HG02763 (cell line): Measurements from ENCODE around the gene KANK4.

Source experiments
- ATAC-seq: cut with Tn5 transposase; IDR thresholded peaks from one replicate; pipeline ENCODE4 v1.9.1; 2021; ENCODE audit warnings: mild to moderate bottlenecking, moderate library complexity; ENCODE audit not compliant: unreplicated experiment

The KANK4 gene

DNA sequence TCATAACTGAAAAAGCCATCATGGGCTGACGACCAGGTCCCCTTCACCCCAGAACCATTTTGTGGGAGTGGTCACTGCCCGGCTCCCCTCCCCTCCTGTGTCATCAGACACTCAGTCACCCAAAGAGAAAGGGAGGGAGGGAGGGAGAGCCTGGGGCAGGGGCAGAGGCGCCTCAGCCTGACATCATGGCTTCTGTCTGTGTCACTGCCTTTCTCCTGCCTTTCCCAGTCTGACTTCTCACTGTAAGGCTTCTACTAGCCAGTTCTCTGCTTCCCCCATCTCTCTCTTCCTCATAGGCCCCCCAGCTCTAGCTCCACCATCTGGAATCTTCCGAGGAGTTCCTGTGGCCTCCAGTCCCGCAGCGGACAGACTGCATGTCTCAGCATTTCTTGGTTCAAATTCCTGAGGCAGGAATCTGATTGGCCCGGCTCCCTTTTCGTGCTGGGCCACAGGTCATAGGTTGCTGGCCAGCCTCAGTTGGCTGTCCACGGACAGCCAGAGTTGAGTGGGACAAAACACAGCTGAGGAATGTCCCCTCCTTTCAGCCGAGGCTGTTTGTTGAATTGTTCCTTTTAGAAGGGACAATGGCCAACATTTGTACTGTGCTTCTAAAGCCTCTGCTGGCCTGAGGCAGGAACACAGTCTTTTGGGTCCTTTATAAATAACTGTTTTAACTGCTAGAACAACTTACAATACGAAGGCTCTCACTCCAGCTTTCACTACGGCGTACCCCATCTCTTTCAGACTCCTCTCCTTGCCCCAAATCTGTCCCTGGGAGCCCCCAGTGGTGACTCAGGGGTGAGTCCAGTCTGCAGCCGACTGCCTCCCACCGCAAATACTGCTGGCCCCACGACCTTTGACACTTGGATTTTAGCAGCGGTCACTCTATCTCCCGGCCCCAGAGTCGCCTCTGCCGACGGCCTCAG lies 18.7 kb upstream of the KANK4 start:
- no peak for ATAC-seq

DNA sequence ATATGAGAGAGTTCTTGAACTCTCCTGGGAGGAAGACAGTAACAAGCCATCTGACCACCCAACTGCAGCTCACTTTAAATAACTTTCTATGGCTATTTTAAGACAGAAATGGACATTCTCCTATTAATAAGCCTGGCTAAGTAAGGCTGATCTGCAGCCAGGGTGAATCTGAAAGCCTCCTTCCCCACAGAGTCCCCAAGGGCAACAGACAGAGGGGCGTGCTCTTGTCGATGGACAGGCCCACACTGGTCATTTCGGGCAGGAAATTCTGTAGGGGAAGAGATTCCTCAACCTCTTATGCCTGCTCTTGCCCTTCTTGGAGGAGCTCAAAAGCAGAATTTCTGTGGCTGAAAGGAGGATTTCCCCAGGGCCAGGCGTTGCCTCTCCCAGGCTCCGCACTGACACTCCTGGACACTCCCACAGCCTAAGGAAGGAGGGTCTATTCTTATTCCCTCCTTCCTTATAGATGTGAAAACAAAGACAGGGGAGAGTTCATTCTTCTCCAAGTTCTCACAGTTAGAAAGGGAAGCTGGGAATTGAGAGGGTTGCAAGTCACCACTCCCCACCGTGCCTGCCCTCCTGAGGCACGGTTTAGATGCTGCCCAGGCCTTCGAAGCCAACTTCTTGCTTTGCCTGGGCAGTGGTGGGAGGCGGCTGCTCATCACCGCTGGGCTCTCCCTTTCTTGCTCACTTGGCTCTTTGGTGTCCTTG lies 17.9 kb upstream of the KANK4 start:
- ATAC-seq: no peak

DNA sequence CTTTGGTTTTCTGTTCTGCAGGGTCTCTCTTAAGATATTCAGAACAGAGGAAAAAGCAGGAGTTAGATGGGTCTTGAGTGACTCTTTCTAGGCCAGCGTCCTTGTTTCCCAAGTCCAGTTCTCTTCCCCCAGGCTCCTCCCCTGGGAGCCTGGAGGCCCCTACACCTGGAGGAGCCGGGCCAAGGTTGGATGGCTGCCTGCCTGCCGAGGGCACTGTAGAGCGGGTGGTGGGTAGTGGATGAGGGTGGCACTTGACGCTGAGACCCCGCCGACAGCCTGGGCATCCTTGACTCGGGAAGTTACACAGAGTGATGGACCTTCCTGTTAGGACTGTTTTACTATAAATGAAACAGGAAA lies 17.4 kb upstream of the KANK4 start:
- no peak for ATAC-seq

DNA sequence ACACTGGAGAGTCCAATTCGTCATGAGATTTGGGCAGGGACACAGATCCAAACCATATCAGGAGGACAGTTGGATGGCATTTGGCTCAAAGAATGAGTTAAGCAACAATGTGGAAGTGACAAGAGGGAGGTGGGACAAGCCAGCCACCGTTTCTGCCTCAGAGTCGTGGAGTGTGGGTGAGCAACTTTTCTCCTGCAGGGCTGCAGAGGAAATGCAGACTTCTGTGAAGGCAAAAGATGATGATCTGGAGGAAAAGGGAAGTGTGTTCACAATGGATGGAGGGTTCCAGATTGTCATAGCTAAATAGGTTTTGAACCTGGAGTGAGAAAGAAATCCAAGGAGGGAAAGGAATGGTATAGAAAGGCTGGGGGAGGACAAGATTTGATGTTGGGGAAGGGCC lies 16.4 kb upstream of the KANK4 start:
- no peak for ATAC-seq

DNA sequence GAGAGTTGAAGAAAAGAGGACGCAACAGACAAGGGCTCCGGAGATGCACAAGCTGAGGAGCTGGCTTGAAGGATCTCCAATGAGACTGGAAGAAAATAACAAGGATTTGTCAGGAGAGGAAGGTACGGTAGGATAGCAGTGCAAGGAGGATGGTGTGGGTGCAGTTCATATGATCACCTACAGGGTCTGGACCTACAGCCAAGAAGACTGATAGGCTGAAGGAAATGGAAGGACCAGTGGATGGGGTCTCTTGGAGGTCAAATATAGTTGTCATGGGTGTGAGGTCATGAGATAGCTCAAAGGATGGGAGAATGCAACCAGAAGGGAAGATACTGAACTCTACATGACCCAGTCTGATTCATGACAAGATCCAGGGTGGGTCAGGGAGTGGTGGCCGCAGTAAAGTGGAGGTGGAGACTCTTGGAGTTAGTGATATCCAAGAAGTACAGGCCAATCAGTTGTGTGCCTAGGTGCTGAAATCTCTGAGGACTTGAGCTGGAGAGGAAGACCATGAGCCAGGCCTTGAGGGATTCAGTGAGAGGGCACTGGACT lies 15.3 kb upstream of the KANK4 start:
- ATAC-seq: no peak

DNA sequence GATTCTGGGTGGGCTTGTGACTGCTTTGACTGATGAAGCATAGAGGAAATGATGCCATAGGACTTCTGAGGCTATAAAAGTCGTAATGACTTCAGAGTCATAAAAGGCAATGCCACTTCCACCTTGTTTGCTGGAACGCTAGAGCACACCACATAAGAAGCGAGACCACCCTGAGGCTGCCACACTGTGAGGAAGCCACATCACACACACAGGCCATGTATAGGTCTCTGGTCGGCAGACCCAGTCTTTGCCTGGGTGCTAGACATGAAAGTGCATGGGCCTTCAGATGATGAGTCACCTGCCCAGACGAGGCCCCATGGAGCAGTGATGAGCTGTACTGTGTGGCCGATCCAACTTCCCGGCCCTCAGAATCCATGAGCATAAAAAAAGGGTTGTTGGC lies 14.2 kb upstream of the KANK4 start:
- no peak for ATAC-seq

DNA sequence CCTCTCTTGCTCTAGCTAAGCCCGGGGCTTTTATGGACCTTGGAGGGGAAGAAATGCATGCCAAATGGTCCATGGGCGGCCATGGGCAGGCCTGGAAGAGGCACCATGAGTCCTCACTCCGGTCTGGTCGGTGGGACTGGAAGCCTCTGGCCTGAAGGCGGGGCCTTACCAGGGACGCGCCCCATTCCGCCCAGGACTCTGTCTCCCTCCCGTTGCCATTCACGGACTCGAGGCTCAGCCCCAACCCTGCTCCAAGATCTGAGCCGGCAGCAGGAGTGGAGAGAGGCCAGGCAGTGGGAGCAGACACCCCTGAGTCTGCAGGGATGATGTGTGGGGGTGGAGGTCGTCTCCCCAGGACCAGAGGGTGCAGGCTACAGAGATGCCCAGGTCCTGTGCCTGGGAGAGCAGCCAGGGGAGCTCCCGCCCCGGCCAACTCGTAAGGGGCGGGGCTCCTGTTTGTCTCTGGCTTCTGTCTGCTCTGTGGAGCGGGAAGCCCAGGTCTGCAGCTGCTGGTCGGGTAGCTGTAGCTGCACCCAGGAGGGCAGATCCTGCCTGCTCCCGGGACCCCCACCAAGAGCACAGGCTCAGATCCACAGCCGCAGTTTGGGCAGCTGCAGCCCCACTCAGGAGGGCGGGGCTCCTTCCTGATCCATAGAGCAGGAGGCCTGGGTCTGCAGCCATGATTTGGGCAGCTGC lies 8.3 kb upstream of the KANK4 start:
- no peak for ATAC-seq

DNA sequence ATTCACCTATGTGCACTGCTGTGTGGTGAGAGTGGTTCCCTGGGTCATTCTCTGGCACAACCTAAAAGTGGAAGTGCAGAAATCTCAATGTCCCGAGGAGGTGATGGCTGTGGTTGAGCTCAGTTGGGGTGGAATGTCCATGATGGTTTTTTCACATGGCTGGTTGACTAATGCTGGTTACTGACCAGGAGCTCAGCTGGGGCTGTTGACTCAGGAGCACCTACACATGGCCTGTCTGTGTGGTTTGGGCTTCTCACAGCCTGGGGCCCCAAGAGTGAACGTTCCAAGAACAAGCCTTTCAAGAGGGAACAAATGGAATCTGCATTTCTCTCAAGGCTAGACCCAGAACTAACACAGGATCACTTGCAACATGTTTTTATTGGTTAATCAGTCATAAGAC lies 6.4 kb upstream of the KANK4 start:
- no peak for ATAC-seq

DNA sequence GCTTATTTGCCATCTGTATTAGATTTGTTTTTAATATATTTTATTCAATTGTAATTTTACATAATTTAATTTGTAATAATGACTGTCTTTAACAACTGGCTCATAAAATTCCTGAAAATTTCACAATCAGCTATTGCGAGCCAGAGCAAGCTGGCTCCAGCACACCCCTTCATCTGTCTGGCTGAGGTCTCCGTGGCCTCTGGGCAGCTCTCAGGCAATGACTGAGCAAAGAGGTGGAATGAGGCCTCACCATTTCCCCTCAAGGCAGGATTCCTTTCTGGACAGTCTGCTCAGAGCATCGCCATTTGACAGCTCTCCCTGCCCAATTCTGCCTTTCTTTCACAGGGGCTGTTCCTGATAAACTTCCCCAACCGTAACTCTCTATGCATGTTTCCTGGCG lies 5.8 kb upstream of the KANK4 start:
- no peak for ATAC-seq

DNA sequence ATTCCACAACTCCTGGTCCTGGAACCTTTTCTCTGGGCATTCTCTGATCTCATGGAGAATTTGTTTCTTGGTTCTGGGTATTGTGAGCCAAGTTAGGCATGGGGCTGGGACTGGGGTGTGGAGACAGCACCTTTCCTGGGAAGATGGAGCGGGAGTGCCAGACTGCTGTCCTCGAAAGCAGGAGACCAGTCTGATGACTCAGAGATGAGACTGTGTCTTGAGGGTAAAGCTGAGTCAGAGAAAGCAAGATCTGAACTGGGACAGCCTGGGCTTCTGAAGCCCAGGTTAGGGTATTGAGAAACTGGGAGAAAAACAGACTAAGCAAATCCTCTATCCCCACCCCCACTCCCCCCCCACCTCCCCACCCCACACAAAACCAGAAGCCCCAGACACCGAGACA lies 2.2 kb upstream of the KANK4 start:
- no peak for ATAC-seq

DNA sequence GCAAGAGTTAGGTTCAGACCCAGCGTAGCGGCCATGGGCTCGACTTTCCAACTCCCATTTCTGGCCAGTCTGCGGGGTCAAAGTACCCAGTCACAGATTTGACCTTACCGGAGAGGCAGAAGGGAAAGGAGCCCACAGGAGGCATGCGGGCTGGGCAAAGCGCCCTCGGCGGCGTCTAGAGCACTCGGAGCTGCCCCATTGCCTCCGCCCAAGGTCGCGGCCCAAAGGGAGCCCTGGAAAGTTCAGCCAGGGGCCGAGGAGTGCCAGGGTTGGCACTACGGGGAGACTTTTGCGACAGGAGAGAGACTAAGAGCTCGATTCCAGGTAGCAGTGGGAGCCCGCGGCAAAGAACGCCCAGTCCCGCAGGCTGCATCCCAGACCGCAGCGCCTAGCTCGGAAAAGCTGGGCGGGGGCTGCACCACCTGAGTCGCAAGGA lies 896 bp downstream of the KANK4 start:
- no peak for ATAC-seq

DNA sequence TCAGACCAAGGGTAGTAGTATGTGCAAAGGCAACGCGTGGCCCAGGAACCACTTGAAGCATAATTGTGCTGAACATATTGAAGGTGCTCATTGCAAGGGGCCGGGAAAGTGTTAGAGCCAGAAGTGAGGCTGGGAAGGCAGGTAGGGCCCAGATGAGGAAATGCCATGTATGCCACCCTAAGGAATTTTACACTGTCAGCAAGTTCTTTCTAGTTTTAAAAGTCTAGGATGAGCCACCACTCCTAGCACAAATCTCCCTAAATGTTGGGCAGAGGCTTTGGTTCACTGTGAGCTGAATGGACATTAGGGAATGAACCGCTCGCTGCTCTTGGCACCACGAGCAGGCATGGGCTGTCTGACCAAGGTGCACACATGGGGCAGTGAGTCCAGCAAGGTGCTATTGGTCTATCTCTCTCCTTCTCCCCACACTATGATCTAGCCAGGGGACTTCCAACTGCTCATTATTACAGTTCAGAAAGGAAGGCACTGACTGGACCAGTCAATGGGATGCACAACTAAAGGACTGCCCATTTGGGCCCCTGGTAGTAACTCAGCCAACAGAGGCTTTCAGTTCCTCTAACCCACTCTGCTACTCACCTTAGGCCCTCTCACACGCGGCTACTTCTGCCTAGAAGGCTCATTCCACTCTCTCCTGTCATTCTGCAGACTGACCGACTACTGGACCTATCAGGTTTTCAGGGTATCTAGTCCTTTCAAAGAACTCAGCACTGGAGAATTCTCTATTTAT lies 2.0 kb downstream of the KANK4 start:
- ATAC-seq: no peak

DNA sequence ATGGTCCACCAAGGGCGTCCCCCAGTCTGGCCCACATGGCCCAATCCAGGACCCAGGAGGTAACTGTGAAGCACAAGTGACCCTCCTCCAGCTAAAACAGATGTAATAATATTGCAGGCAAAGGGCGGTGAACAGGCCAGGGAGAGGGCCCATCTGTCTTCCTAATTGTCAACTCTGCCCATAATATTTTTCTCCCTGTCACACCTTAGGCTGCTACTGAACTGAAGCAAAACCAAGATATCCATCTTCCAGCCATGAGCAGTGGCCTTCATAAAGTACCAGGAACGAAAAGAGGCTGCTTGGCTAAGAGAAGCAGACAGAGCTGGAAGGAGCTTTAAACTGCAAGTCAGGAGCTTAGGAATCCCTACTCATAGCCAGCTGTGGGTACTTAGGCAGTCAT lies 3.1 kb downstream of the KANK4 start:
- ATAC-seq: no peak

DNA sequence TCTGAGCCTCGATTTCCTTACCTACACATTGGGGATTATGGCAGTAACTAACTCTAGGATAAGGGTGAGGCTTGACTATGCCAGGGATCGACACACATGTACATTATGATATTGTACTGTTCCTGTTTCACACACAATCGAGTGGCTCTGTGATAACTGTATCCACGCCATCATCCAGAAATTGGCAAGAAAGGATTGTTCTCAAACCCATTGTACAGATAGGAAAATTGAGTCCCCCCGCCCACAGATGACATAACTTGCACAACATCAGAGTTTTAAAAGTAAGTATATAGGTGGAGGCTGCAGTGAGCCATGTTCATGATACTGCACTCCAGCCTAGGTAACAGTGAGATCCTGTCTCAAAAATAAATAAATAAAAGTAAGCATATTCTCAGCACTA lies 3.8 kb downstream of the KANK4 start:
- ATAC-seq: no peak

DNA sequence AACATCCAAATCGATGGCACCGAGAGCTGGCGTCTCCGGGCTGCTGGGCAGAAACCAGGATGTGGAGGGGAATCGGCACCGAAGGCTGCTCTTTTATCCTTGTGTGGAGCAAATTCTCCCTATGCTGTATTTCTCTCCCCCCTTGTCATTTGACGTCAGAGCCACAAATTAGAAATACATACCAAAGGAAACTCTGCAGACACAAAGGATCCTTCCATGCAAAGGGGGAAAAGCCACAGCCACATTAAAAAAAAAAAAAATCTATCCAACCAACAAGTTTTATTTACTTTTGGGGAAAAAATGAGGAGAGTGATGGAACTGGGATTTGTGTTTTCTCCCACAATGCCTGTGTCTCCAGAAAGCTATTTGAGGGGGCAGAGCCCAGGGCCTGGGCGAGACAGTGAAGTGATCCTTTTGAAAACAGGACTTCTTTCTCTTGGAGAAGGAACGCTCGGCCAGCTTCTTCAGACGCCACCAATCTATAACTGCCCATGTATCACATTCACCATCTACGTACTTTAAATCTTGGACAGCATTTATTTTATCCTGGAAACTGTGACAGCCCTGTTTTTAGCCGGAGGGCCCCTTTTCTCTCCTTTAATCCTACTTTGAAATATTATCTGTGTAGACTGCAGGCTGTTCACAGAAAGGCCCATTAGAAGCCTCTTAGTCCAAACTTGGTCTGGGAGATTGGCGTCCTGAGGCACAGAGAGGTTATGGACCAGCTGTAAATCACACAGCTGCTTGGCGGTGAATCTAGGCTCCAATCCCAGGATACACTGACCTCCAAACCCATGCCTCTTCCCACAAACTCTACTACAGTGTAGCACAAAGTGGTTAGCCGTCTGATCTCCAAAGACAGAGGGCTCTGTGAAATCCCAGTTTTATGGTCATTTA lies 4.5 kb downstream of the KANK4 start:
- no peak for ATAC-seq

DNA sequence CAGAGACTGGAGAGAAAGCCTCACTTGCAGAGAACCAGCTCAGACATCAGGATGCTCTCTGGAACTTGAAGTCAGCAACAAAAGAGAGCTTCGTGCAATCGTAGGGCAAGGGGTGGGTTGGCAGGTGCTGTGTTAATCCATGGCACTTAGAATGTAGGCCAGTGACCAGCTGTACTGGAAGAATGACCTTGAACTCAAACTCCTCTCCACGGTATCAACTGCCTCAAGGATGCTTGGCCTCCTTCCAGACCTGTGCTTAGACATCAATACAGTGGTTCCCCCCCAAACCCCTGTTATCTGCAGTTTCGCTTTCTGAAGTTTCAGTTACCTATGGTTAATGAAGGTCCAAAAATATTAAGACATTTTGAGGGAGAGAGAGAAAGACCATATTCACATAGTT lies 6.5 kb downstream of the KANK4 start:
- ATAC-seq: no peak

DNA sequence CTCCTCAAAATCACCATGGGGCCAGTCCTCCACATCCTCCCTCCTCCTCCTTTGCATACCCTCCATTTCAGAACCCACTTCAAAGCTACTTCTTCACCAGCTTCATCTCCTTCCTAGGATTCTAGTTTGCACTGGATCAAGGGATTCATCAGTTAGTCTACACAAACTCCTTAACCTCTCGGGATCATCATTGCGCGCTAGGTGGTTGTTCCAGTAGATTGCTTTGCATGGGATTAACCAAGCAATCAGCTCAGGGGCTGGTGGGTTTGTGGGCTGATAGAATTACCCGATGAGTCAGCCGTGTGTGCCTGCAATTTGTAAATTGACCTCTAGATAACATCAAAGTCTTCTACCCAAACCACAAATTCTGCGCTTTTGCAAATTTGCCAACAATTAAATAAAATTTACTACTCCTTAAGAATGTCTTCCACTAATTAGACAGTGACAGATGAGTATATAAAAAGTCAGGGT lies 7.7 kb downstream of the KANK4 start:
- no peak for ATAC-seq

DNA sequence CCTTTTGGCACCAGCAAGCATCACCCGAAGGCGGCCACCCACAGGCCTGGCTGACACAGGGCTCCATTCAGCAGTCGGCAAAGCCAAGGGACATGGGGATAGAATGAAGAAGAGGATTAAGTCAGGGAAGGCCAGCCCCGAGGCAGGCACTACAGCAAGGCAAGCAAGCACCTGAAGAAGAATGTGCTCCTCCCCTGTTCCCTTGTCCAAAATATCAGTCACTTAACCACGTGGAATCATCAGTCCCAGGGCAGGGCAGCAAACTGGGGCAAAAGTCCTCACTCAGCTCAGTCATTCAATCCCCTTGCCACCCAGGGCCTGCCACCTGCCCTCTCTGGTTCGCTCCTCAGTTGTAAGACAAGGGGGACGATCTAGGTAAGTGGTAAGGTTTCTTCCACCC lies 9.3 kb downstream of the KANK4 start:
- no peak for ATAC-seq

DNA sequence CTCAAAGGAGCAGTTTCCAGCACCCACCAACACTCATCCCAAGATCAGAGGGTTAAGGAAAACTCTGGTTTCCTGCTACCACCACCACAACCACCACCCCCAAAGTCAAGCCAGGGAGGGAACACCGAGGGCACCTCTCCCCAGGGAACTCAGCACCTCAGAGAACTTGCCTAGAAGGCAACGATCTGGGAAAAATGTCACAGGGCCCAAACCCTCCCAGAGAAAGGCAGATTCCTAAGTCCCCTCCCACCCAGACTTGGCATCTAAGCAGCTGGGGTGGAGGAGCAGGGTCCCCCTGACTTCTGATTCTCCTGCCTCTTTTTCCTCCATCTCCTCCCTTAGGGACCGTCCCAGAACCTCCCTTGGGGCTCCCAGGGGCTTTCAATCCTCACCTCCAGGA lies 10.6 kb downstream of the KANK4 start:
- ATAC-seq: no peak
